ENCODE results near the gene HPSE. TPM values are rescaled to one million over a fixed set of nuclear protein-coding genes. Genes with fewer than 3 reads are reported as not detected.

The HPSE gene
- total RNA-seq (2022) (3.1 and 3.9 TPM in 2 replicates), Bru-seq, nascent RNA (percentile 28 among the genes with signal in this experiment), BruChase-seq, experiment 1, labeled RNA remaining after a 2-hour chase (percentile 29 among the genes with signal in this experiment), BruChase-seq, experiment 2, labeled RNA remaining after a 6-hour chase (percentile 37 among the genes with signal in this experiment)
- long read RNA-seq, full-length matches to known transcripts: 6 of 12 reads
- long read RNA-seq, partial matches to known transcripts: 5 of 12 reads
- long read RNA-seq, other reads (novel, unspliced or antisense): 1 of 12 reads

DNA sequence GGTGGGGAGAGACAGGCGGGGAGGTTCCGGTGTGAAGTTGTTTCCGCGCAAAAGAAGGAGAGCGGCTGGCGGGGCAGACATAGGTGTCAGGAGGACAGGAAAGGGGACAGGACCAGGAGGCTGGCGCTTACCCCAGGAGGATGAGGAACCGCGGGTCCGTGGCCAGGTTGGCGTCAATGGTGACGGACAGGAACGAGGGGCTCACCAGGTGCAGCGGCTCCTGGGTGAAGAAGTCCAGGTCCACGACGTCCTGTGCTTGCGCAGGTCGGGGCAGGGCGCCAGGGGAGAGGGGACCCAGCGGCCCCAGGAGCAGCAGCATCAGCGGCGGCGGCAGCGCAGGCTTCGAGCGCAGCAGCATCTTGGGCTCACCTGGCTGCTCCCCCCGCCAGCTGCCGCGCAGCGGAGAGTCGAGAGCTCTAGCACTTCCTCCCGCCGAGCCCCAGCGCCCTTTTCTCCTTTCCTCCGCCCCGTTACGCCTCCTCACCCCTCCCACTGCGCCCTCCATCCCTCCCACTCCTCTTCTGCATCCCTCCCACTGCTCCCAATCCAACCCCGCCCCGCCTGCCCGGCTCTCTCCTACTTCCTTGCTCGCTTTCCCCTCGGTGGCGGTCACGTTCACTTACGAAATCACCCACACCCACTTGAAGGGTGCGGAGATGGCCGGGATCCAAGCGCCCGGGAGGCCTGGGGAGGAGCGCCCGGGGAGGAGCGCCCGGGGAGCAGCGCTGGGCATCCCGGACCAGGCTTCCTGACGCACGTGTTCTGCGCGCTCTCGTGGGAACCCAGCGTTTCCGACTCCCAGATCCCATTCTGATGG lies at the start of gene HPSE:
HPSE (minus strand) TSS at position 424 of the 817 bp plus-strand sequence; CDS start at position 358, 66 bp downstream.
- Histone ChIP-seq H3K36me3 (ENCODE audit: control insufficient read depth, insufficient read depth, low read length) (no peaks in the 10 kb centered on the region), H3K4me1 (no peaks in the 10 kb centered on the region), H3K4me3 (ENCODE audit: low read depth, low read length) (peak within 1 kb of the TSS; percentile 36), H3K27me3 (replicated peaks; ENCODE audit: control insufficient read depth, insufficient read depth, low read length) (no peaks in the 10 kb centered on the region; the same call in 1 of the 2 replicates), H3K9me3 (no peaks in the 10 kb centered on the region)
- Mint-ChIP-seq H3K9me3 (ENCODE audit: unreplicated experiment) (no peaks in the 10 kb centered on the region), H3K4me3 (ENCODE audit: unreplicated experiment) (peak within 1 kb of the TSS; percentile 81), H3K27me3 (ENCODE audit: insufficient read depth, unreplicated experiment) (no peaks in the 10 kb centered on the region), H3K4me1 (ENCODE audit: low read depth, unreplicated experiment) (no peaks in the 10 kb centered on the region), H3K36me3 (ENCODE audit: insufficient read depth, unreplicated experiment) (no peaks in the 10 kb centered on the region), H3K27ac (ENCODE audit: unreplicated experiment) (no peak within 1 kb of the TSS)
- CTCF ChIA-PET: interaction anchor here (1.5 kb wide), 1 partner anchor 27 kb away, joined by 4 read pairs; no protein-coding TSS in a partner anchor
- intact Hi-C loops (cut with micrococcal nuclease; ENCODE audit: unreplicated experiment): no loop called here
- POLR2A ChIA-PET: no interaction called here
- peak; percentile 72 to 81 for DNase-seq
- BruUV-seq (replicated peaks): no TSS peak
- TF ChIP-seq, protein P1, sequence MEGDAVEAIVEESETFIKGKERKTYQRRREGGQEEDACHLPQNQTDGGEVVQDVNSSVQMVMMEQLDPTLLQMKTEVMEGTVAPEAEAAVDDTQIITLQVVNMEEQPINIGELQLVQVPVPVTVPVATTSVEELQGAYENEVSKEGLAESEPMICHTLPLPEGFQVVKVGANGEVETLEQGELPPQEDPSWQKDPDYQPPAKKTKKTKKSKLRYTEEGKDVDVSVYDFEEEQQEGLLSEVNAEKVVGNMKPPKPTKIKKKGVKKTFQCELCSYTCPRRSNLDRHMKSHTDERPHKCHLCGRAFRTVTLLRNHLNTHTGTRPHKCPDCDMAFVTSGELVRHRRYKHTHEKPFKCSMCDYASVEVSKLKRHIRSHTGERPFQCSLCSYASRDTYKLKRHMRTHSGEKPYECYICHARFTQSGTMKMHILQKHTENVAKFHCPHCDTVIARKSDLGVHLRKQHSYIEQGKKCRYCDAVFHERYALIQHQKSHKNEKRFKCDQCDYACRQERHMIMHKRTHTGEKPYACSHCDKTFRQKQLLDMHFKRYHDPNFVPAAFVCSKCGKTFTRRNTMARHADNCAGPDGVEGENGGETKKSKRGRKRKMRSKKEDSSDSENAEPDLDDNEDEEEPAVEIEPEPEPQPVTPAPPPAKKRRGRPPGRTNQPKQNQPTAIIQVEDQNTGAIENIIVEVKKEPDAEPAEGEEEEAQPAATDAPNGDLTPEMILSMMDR (IDR thresholded peaks at IDR 0.05; ENCODE audit: insufficient read depth in 1 of 2, low read depth in 1 of 2, low read length in 1 of 2, severe bottlenecking in 1 of 2, unreplicated experiment in 1 of 2): no peak

DNA sequence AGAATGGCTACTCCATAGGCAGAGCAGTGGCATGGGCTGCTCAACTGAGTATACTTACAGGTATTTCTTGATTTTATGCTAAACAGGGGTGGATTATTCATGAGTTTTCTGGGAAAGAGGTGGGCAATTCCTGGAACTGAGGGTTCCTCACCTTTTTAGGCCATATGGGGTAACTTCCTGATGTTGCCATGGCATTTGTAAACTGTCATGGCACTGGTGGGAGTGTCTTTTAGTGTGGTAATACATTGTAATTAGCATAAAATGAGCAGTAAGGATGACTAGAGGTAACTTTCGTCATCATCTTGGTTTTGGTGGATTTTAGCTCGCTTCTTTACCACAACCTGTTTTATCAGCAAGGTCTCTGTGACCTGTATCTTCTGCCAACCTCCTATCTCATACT lies 48.2 kb upstream of the HPSE start:
- ChIA-PET CTCF (no interaction called here), POLR2A (no interaction called here)
- no peak overlapping the region for H3K4me3 Mint-ChIP-seq (ENCODE audit: unreplicated experiment)
- no peaks in the 10 kb centered on the region for H3K9me3 Mint-ChIP-seq (ENCODE audit: unreplicated experiment)
- no peak overlapping the region for H3K4me3 ChIP-seq (ENCODE audit: low read depth, low read length)
- BruUV-seq (replicated peaks): no TSS peak
- no peaks in the 10 kb centered on the region for H3K27me3 Mint-ChIP-seq (ENCODE audit: insufficient read depth, unreplicated experiment)
- intact Hi-C loops (cut with micrococcal nuclease; ENCODE audit: unreplicated experiment): no loop called here
- no peaks in the 10 kb centered on the region for H3K36me3 Mint-ChIP-seq (ENCODE audit: insufficient read depth, unreplicated experiment)
- H3K27ac Mint-ChIP-seq (ENCODE audit: unreplicated experiment): no peak overlapping the region
- H3K9me3 ChIP-seq: peaks cover 19% of the 10 kb centered on the region
- H3K4me1 ChIP-seq: peaks cover 5% of the 10 kb centered on the region; the same call in 1 of the 2 replicates
- peaks cover 16% of the 10 kb centered on the region for H3K4me1 Mint-ChIP-seq (ENCODE audit: low read depth, unreplicated experiment)
- no peaks in the 10 kb centered on the region for H3K36me3 ChIP-seq (ENCODE audit: control insufficient read depth, insufficient read depth, low read length)
- H3K27me3 ChIP-seq (replicated peaks; ENCODE audit: control insufficient read depth, insufficient read depth, low read length): no peaks in the 10 kb centered on the region
- TF ChIP-seq, protein P1 (IDR thresholded peaks at IDR 0.05; ENCODE audit: insufficient read depth in 1 of 2, low read depth in 1 of 2, low read length in 1 of 2, severe bottlenecking in 1 of 2, unreplicated experiment in 1 of 2): no peak
- DNase-seq: no peak

DNA sequence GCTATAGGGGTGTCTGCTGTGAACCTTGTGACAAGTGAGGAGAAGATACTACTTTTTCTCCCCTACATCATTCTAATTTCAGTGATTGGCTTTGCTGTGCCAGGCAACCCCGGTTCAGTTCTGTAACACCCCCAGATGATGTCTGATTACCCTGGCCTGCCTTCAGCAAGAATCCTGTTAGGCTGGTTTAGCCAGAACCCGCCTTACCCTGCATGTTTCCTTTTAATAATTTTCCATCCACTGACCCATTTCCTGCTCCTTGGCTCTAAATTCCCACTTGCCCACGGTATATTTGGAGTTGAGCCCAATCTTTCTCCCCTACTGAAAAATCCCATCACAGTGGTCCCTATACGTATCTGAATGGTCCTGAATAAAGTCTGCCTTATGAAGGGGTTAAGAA lies 46.5 kb upstream of the HPSE start:
- H3K4me3 ChIP-seq (ENCODE audit: low read depth, low read length): no peak overlapping the region
- CTCF ChIA-PET: no interaction called here
- H3K9me3 Mint-ChIP-seq (ENCODE audit: unreplicated experiment): peaks cover 13% of the 10 kb centered on the region
- DNase-seq: no peak
- TF ChIP-seq, protein P1 (IDR thresholded peaks at IDR 0.05; ENCODE audit: insufficient read depth in 1 of 2, low read depth in 1 of 2, low read length in 1 of 2, severe bottlenecking in 1 of 2, unreplicated experiment in 1 of 2): no peak
- no peak overlapping the region for H3K27ac Mint-ChIP-seq (ENCODE audit: unreplicated experiment)
- no peaks in the 10 kb centered on the region for H3K36me3 ChIP-seq (ENCODE audit: control insufficient read depth, insufficient read depth, low read length)
- no TSS peak for BruUV-seq (replicated peaks)
- no peaks in the 10 kb centered on the region for H3K36me3 Mint-ChIP-seq (ENCODE audit: insufficient read depth, unreplicated experiment)
- peaks cover 25% of the 10 kb centered on the region for H3K9me3 ChIP-seq
- intact Hi-C loops (cut with micrococcal nuclease; ENCODE audit: unreplicated experiment): no loop called here
- peaks cover 3% of the 10 kb centered on the region; the same call in 1 of the 2 replicates for H3K4me1 ChIP-seq
- H3K4me1 Mint-ChIP-seq (ENCODE audit: low read depth, unreplicated experiment): peaks cover 9% of the 10 kb centered on the region
- no peaks in the 10 kb centered on the region for H3K27me3 ChIP-seq (replicated peaks; ENCODE audit: control insufficient read depth, insufficient read depth, low read length)
- H3K4me3 Mint-ChIP-seq (ENCODE audit: unreplicated experiment): no peak overlapping the region
- POLR2A ChIA-PET: no interaction called here
- H3K27me3 Mint-ChIP-seq (ENCODE audit: insufficient read depth, unreplicated experiment): no peaks in the 10 kb centered on the region

All from Caco-2 (cell line).